Upper lobe of right lung (tissue), 1 donor: ENCODE results near the gene ADAM10. TPM values are rescaled to one million over a fixed set of nuclear protein-coding genes. Genes with fewer than 3 reads are reported as not detected.
"Not testable (repeated sequence)": the region's sequence is repeated elsewhere in the genome, so short reads cannot be mapped to it uniquely, and the experiment has no call there.

Experiments
- ATAC-seq: fragments of 200-7000 bp; cut with Tn5 transposase; one replicate; pipeline ENCODE4 v1.9.1; 2020; ENCODE audit warnings: mild to moderate bottlenecking, moderate library complexity
- DNase-seq: peaks from one replicate; pipeline ENCODE4 v3.0.0-alpha.2; 2020
- H3K27ac ChIP-seq: fragments of 200-600 bp; one replicate; pipeline ENCODE4 v1.8.0; 2022
- H3K27me3 ChIP-seq: fragments of 200-600 bp; one replicate; pipeline ENCODE4 v1.8.0; 2022; ENCODE audit warnings: mild to moderate bottlenecking
- H3K36me3 ChIP-seq: fragments of 200-600 bp; one replicate; pipeline ENCODE4 v1.8.0; 2022
- H3K4me1 ChIP-seq: fragments of 200-600 bp; one replicate; pipeline ENCODE4 v1.8.0; 2022
- H3K4me3 ChIP-seq: fragments of 200-600 bp; one replicate; pipeline ENCODE4 v1.8.0; 2022; ENCODE audit warnings: mild to moderate bottlenecking
- H3K9me3 ChIP-seq: fragments of 200-600 bp; one replicate; pipeline ENCODE4 v1.8.0; 2022
- CTCF ChIP-seq: fragments of 200-600 bp; IDR thresholded peaks from one replicate; pipeline ENCODE4 v1.8.0; 2022; ENCODE audit warnings: antibody characterized with exemption
- intact Hi-C: fragments of 100-400 bp; cut with DNase I; formaldehyde crosslinking; loops from one replicate; pipeline ENCODE4 v1.11.0; 2022
- total RNA-seq: library from RNA; stranded (reverse); fragmentation: NEBNext Ultra II Directional; extraction: Animal tissue kit (Norgen Biotek cat#: 25700); gene quantifications from one replicate; pipeline ENCODE4 v1.2.1, GENCODE V29; 2021
- donor health status: DM: no; HTN: yes; CAD: no; lungs with severe emphysema.

ADAM10 gene
- total RNA-seq, 1 donor from 2014 or later, result 139 TPM

GRCh38 chr15:58604455-58604923 lies 145.0 kb downstream of the ADAM10 start:
- ATAC-seq, result peak; percentile 35

GRCh38 chr15:58603927-58604326 lies 145.6 kb downstream of the ADAM10 start:
- H3K9me3 ChIP-seq, ATAC-seq, H3K36me3 ChIP-seq, H3K27me3 ChIP-seq, DNase-seq, H3K27ac ChIP-seq, intact Hi-C loops, H3K4me3 ChIP-seq, H3K4me1 ChIP-seq: not testable (repeated sequence)

More at GRCh38 chr15:58604455-58604923, 145.0 kb downstream of the ADAM10 start:
- DNase-seq, result no peak
- intact Hi-C loops, result no loop called here
- Histone ChIP-seq H3K27me3 (no peaks in the 10 kb centered on the region), H3K27ac (no peak overlapping the region), H3K9me3 (no peaks in the 10 kb centered on the region), H3K4me1 (no peaks in the 10 kb centered on the region), H3K4me3 (no peak overlapping the region), H3K36me3 (peaks cover 5% of the 10 kb centered on the region)
- TF ChIP-seq CTCF, result no peak

GRCh38 chr15:58602823-58603222 lies 146.7 kb downstream of the ADAM10 start:
- Histone ChIP-seq H3K27ac (no peak overlapping the region), H3K9me3 (no peaks in the 10 kb centered on the region), H3K4me1 (no peaks in the 10 kb centered on the region), H3K36me3 (no peaks in the 10 kb centered on the region), H3K4me3 (no peak overlapping the region), H3K27me3 (no peaks in the 10 kb centered on the region)
- ATAC-seq (no peak), DNase-seq (no peak)
- no peak for TF ChIP-seq CTCF
- intact Hi-C loops, result no loop called here

GRCh38 chr15:58598829-58599210 lies 150.7 kb downstream of the ADAM10 start:
- DNase-seq (no peak), ATAC-seq (peak; percentile 51)
- TF ChIP-seq CTCF, result no peak
- Histone ChIP-seq H3K9me3 (no peaks in the 10 kb centered on the region), H3K4me1 (no peaks in the 10 kb centered on the region), H3K27me3 (no peaks in the 10 kb centered on the region), H3K36me3 (peaks cover 20% of the 10 kb centered on the region), H3K27ac (no peak overlapping the region), H3K4me3 (no peak overlapping the region)
- intact Hi-C loops, result no loop called here

- Histone ChIP-seq H3K4me1 (no peaks in the 10 kb centered on the region), H3K4me3 (no peak overlapping the region), H3K9me3 (no peaks in the 10 kb centered on the region), H3K36me3 (peaks cover 20% of the 10 kb centered on the region), H3K27me3 (no peaks in the 10 kb centered on the region), H3K27ac (no peak overlapping the region)
- DNase-seq (no peak), ATAC-seq (peak; percentile 45)
- TF ChIP-seq CTCF, result no peak
- intact Hi-C loops, result no loop called here
These were observed 151.3 kb downstream of the ADAM10 start for GRCh38 chr15:58597943-58598828.

GRCh38 chr15:58595516-58596263 lies 153.8 kb downstream of the ADAM10 start:
- no peaks in the 10 kb centered on the region for H3K9me3 ChIP-seq
- DNase-seq (no peak), ATAC-seq (no peak)
- H3K4me3 ChIP-seq, result no peak overlapping the region
- H3K4me1 ChIP-seq, result peaks cover 3% of the 10 kb centered on the region
- H3K27me3 ChIP-seq, result no peaks in the 10 kb centered on the region
- H3K36me3 ChIP-seq, result peaks cover 20% of the 10 kb centered on the region
- no peak for TF ChIP-seq CTCF
- intact Hi-C loops, result no loop called here
- H3K27ac ChIP-seq, result no peak overlapping the region
